ENCODE measurements around the gene PPP4R2. TPM values are rescaled to one million over a fixed set of nuclear protein-coding genes. Genes with fewer than 3 reads are reported as not detected.

The PPP4R2 gene
- total and polyA plus RNA-seq, 9 of the 15 experiments (the other 6 are each of a cell fraction or from before 2014, with no cell fraction given) = 11.0 to 49.6 (median 31.6) TPM

GRCh38 chr3:73028803-73029202 lies 32.2 kb downstream of the PPP4R2 start:
- intact Hi-C loops (cut with micrococcal nuclease) (no loop called here), in situ Hi-C loops (cut with MboI) (no loop called here)
- Histone ChIP-seq H2AFZ (ENCODE audit: low read depth, low read length) (no peak overlapping the region), H3K4me2 (ENCODE audit: insufficient read depth, low read length) (no peak overlapping the region), H3K4me1 (replicated peaks in 1 of 2; ENCODE audit: control insufficient read depth in 2 of 2, insufficient read depth in 2 of 2, low read length in 2 of 2) (peaks cover 9 to 10% of the 10 kb centered on the region in 2 experiments; a peak in 3 of 5 replicates), H3K9me1 (ENCODE audit: control insufficient read depth, insufficient read depth, low read length) (no peaks in the 10 kb centered on the region), H3K27me3 (ENCODE audit: control insufficient read depth in 2 of 2, insufficient read depth in 2 of 2, low read length in 2 of 2) (no peaks in the 10 kb centered on the region), H3K9ac (ENCODE audit: insufficient read depth in 1 of 2, low read depth in 2 of 2, low read length in 2 of 2) (no peak overlapping the region), H3K9me3 (replicated peaks; ENCODE audit: control insufficient read depth, insufficient read depth, low read depth, low read length) (0 out of 2 replicates have a peak, but pooled peaks cover 3% of the 10 kb centered on the region), H4K20me1 (replicated peaks; ENCODE audit: control insufficient read depth, insufficient read depth, low read length) (peaks cover 30% of the 10 kb centered on the region), H3K36me3 (ENCODE audit: control insufficient read depth, insufficient read depth, low read length) (peaks cover 20% of the 10 kb centered on the region), H3K79me2 (ENCODE audit: control insufficient read depth, insufficient read depth, low read length) (peaks cover 100% of the 10 kb centered on the region), H3K27ac (ENCODE audit: extremely low read depth, low read depth, low read length) (peak overlapping the region; percentile 25; the same call in 2 of the 3 replicates), H3K4me3 (no peak overlapping the region)
- peak; percentile 28; the same call in 1 of the 3 replicates for ATAC-seq
- CTCF ChIA-PET (ENCODE audit: low intra/inter-chr PET ratio) = no interaction called here
- no peak for FAIRE-seq
- no TSS peak for BruUV-seq (replicated peaks)
- POLR2A ChIA-PET = no interaction called here
- DNase-seq (ENCODE audit: extremely low read depth in 1 of 4, low spot score in 3 of 4) = no peak
- WGBS (ENCODE audit: insufficient coverage, low coverage, missing lambda C conversion rate) = 71% methylated on average over 4 of the region's 4 CpGs
- no peak for TF ChIP-seq CHD7 (IDR thresholded peaks at IDR 0.05; ENCODE audit: low read depth, low read length)
- no peak for TF ChIP-seq BRD9 (IDR thresholded peaks at IDR 0.05; ENCODE audit: low read depth, partially characterized antibody)
- no peak for TF ChIP-seq TAL1 (IDR thresholded peaks at IDR 0.05)
- TF ChIP-seq, protein P1, sequence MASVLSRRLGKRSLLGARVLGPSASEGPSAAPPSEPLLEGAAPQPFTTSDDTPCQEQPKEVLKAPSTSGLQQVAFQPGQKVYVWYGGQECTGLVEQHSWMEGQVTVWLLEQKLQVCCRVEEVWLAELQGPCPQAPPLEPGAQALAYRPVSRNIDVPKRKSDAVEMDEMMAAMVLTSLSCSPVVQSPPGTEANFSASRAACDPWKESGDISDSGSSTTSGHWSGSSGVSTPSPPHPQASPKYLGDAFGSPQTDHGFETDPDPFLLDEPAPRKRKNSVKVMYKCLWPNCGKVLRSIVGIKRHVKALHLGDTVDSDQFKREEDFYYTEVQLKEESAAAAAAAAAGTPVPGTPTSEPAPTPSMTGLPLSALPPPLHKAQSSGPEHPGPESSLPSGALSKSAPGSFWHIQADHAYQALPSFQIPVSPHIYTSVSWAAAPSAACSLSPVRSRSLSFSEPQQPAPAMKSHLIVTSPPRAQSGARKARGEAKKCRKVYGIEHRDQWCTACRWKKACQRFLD (CRISPR knock-in tag; IDR thresholded peaks at IDR 0.05) = no peak
- no peak for TF ChIP-seq TAF7 (tag; IDR thresholded peaks at IDR 0.05)
- no peak for TF ChIP-seq TFAM (CRISPR knock-in tag; conservative IDR thresholded peaks at IDR 0.05)
- no peak for TF ChIP-seq EWSR1 (IDR thresholded peaks at IDR 0.05; ENCODE audit: borderline replicate concordance, low read depth, partially characterized antibody)
- TF ChIP-seq ZNF830 (CRISPR knock-in tag; IDR thresholded peaks at IDR 0.05) = no peak
- no peak for TF ChIP-seq CBFA2T3 (IDR thresholded peaks at IDR 0.05)
- TF ChIP-seq MYBL2 (IDR thresholded peaks at IDR 0.05; ENCODE audit: low read depth) = no peak
- no peak for TF ChIP-seq MYBL2 (CRISPR knock-in tag; IDR thresholded peaks at IDR 0.05; ENCODE audit: borderline replicate concordance)
- TF ChIP-seq ZNF551 (CRISPR knock-in tag; IDR thresholded peaks at IDR 0.05) = no peak
